Breast epithelium (tissue), 3 donors: ENCODE results near the gene COL9A3.

ENCODE experiments used
- CTCF ChIP-seq, 3 donors: fragments of 450-650 bp; IDR thresholded peaks; one replicate each; pipeline ENCODE4 v1.5.1; 2016 to 2017; ENCODE audit warnings: antibody characterized with exemption in 3 of 3, mild to moderate bottlenecking in 3 of 3, moderate library complexity in 3 of 3
- POLR2A ChIP-seq: fragments of 450-650 bp; IDR thresholded peaks from one replicate; pipeline ENCODE4 v1.6.1; 2016; ENCODE audit warnings: antibody characterized with exemption, mild to moderate bottlenecking, moderate library complexity

- no peak for TF ChIP-seq CTCF (IDR thresholded peaks at IDR 0.05)
- TF ChIP-seq POLR2A: no peak
These were observed 21.5 kb downstream of the COL9A3 start for GRCh38 chr20:62838128-62838891.
